ENCODE data around the gene KCTD11. TPM values are rescaled to one million over a fixed set of nuclear protein-coding genes. Genes with fewer than 3 reads are reported as not detected.

KCTD11 gene
- total RNA-seq, 2 experiments from 2014 or later, result 6.0 to 8.6 TPM

GRCh38 chr17:7369825-7370224, 17.9 kb downstream of the KCTD11 start:
- H3K4me2 ChIP-seq (ENCODE audit: low read length), result no peak overlapping the region
- intact Hi-C loops (cut with micrococcal nuclease; ENCODE audit: unreplicated experiment), result no loop called here
- no peaks in the 10 kb centered on the region for H3K9me3 ChIP-seq (ENCODE audit: low read length)
- no peaks in the 10 kb centered on the region for H4K20me1 ChIP-seq (ENCODE audit: insufficient read depth, low read length)
- H3K27ac ChIP-seq (ENCODE audit: low read depth, low read length, poor library complexity, severe bottlenecking), result no peak overlapping the region
- CTCF ChIA-PET (ENCODE audit: unreplicated experiment), result no interaction called here
- TF ChIP-seq EZH2phosphoT487 (IDR thresholded peaks at IDR 0.05; ENCODE audit: borderline replicate concordance, low read depth, low read length) (no peak), CTCF (conservative IDR thresholded peaks at IDR 0.05; ENCODE audit: low read length) (no peak)
- H3K4me3 ChIP-seq (ENCODE audit: low read depth, low read length, poor library complexity, severe bottlenecking), result no peak overlapping the region
- no peaks in the 10 kb centered on the region for H3K79me2 ChIP-seq (ENCODE audit: insufficient read depth, low read depth, low read length)
- H3K9me2 ChIP-seq (ENCODE audit: insufficient read depth, low read length), result no peaks in the 10 kb centered on the region
- no TSS peak for BruUV-seq (replicated peaks)
- H3K4me1 ChIP-seq (ENCODE audit: insufficient read depth, low read length, poor library complexity, severe bottlenecking), result no peaks in the 10 kb centered on the region
- no peaks in the 10 kb centered on the region for H3K36me3 ChIP-seq (ENCODE audit: insufficient read depth, low read length)
- H2AFZ ChIP-seq (ENCODE audit: low read length), result no peak overlapping the region
- no peak for DNase-seq (ENCODE audit: low spot score)
- POLR2A ChIA-PET, result no interaction called here

GRCh38 chr17:7370853-7371252, 18.9 kb downstream of the KCTD11 start:
- Histone ChIP-seq H4K20me1 (ENCODE audit: insufficient read depth, low read length) (no peaks in the 10 kb centered on the region), H3K9me2 (ENCODE audit: insufficient read depth, low read length) (no peaks in the 10 kb centered on the region), H3K79me2 (ENCODE audit: insufficient read depth, low read depth, low read length) (no peaks in the 10 kb centered on the region), H3K4me2 (ENCODE audit: low read length) (no peak overlapping the region), H3K9me3 (ENCODE audit: low read length) (no peaks in the 10 kb centered on the region), H3K4me1 (ENCODE audit: insufficient read depth, low read length, poor library complexity, severe bottlenecking) (no peaks in the 10 kb centered on the region), H2AFZ (ENCODE audit: low read length) (no peak overlapping the region), H3K27ac (ENCODE audit: low read depth, low read length, poor library complexity, severe bottlenecking) (no peak overlapping the region), H3K4me3 (ENCODE audit: low read depth, low read length, poor library complexity, severe bottlenecking) (no peak overlapping the region), H3K36me3 (ENCODE audit: insufficient read depth, low read length) (no peaks in the 10 kb centered on the region)
- intact Hi-C loops (cut with micrococcal nuclease; ENCODE audit: unreplicated experiment), result no loop called here
- ChIA-PET POLR2A (interaction anchor here (0.6 kb wide), 1 partner anchor 77 kb away, joined by 3 read pairs; no protein-coding TSS in a partner anchor), CTCF (ENCODE audit: unreplicated experiment) (interaction anchor here (1.0 kb wide), 1 partner anchor 64 kb away, joined by 3 read pairs; the partner anchor contains the start of gene TMEM102)
- no peak for DNase-seq (ENCODE audit: low spot score)
- no peak for TF ChIP-seq EZH2phosphoT487 (IDR thresholded peaks at IDR 0.05; ENCODE audit: borderline replicate concordance, low read depth, low read length)
- TF ChIP-seq CTCF (conservative IDR thresholded peaks at IDR 0.05; ENCODE audit: low read length), result no peak
- BruUV-seq (replicated peaks), result no TSS peak

- Histone ChIP-seq H3K79me2 (ENCODE audit: insufficient read depth, low read depth, low read length) (no peaks in the 10 kb centered on the region), H3K9me3 (ENCODE audit: low read length) (0 out of 2 replicates have a peak, but pooled peaks cover 3% of the 10 kb centered on the region), H3K27ac (ENCODE audit: low read depth, low read length, poor library complexity, severe bottlenecking) (no peak overlapping the region), H2AFZ (ENCODE audit: low read length) (no peak overlapping the region), H3K36me3 (ENCODE audit: insufficient read depth, low read length) (no peaks in the 10 kb centered on the region), H3K4me3 (ENCODE audit: low read depth, low read length, poor library complexity, severe bottlenecking) (no peak overlapping the region), H3K9me2 (ENCODE audit: insufficient read depth, low read length) (no peaks in the 10 kb centered on the region), H3K4me2 (ENCODE audit: low read length) (no peak overlapping the region), H3K4me1 (ENCODE audit: insufficient read depth, low read length, poor library complexity, severe bottlenecking) (no peaks in the 10 kb centered on the region), H4K20me1 (ENCODE audit: insufficient read depth, low read length) (no peaks in the 10 kb centered on the region)
- TF ChIP-seq EZH2phosphoT487 (IDR thresholded peaks at IDR 0.05; ENCODE audit: borderline replicate concordance, low read depth, low read length) (no peak), CTCF (conservative IDR thresholded peaks at IDR 0.05; ENCODE audit: low read length) (no peak)
- ChIA-PET POLR2A (no interaction called here), CTCF (ENCODE audit: unreplicated experiment) (no interaction called here)
- no TSS peak for BruUV-seq (replicated peaks)
- intact Hi-C loops (cut with micrococcal nuclease; ENCODE audit: unreplicated experiment), result no loop called here
- no peak for DNase-seq (ENCODE audit: low spot score)
Measured at GRCh38 chr17:7374353-7374752, 22.4 kb downstream of the KCTD11 start.
